SU-DHL-6 (cell line): Measurements from ENCODE around the gene NTN5.

Experiments
- H2AFZ ChIP-seq: fragments of 200-600 bp; sonication (generic); 2 replicates; pipeline ENCODE4 v1.6.1; 2014; ENCODE audit warnings: low read depth, mild to moderate bottlenecking, moderate library complexity, mixed read lengths, antibody characterized with exemption, low read length; ENCODE audit not compliant: severe bottlenecking
- H3F3A ChIP-seq: fragments of 200-600 bp; shearing (Covaris generic); 2 replicates; pipeline ENCODE4 v1.6.0; 2016; ENCODE audit warnings: antibody characterized with exemption, mild to moderate bottlenecking; ENCODE audit not compliant: insufficient read depth
- H3K27ac ChIP-seq: fragments of 200-600 bp; sonication (generic); 2 replicates; pipeline ENCODE4 v1.5.1; 2016; ENCODE audit warnings: low read depth, mild to moderate bottlenecking, low read length, moderate library complexity, mixed read lengths
- H3K27me3 ChIP-seq: fragments of 200-600 bp; sonication (generic), shearing (Covaris generic); 2 replicates; pipeline ENCODE4 v1.6.0; 2014; ENCODE audit warnings: mild to moderate bottlenecking, low read length
- H3K36me3 ChIP-seq: fragments of 200-600 bp; sonication (generic); 2 replicates; pipeline ENCODE4 v1.6.1; 2014; ENCODE audit warnings: mild to moderate bottlenecking, low read length, mixed read lengths
- H3K4me2 ChIP-seq: fragments of 300-600, 200-600 bp; shearing (Covaris generic), sonication (generic); 2 replicates; pipeline ENCODE4 v1.6.0; 2014; ENCODE audit warnings: low read length, low read depth, mild to moderate bottlenecking; ENCODE audit not compliant: poor library complexity, severe bottlenecking
- H3K4me3 ChIP-seq: fragments of 200-600 bp; sonication (generic); 2 replicates; pipeline ENCODE4 v1.5.1; 2014; ENCODE audit warnings: antibody characterized with exemption, low read length, mild to moderate bottlenecking, mixed read lengths; ENCODE audit not compliant: insufficient read depth, poor library complexity, severe bottlenecking
- H3K79me2 ChIP-seq: fragments of 200-600 bp; sonication (generic); 2 replicates; pipeline ENCODE4 v1.6.1; 2014; ENCODE audit warnings: mild to moderate bottlenecking, low read length, moderate library complexity; ENCODE audit not compliant: insufficient read depth
- H3K9ac ChIP-seq: fragments of 200-600 bp; sonication (generic); 2 replicates; pipeline ENCODE4 v1.7.0; 2014; ENCODE audit warnings: mild to moderate bottlenecking, low read length
- H3K9me2 ChIP-seq: fragments of 200-600 bp; sonication (generic); replicated peaks from 2 replicates; pipeline ENCODE4 v1.6.1; 2014; ENCODE audit warnings: low read length; ENCODE audit not compliant: insufficient read depth
- H3K9me3 ChIP-seq: fragments of 200-600 bp; sonication (generic); 2 replicates; pipeline ENCODE4 v1.6.1; 2014; ENCODE audit warnings: low read length, mixed read lengths; ENCODE audit not compliant: insufficient read depth
- H4K20me1 ChIP-seq: fragments of 200-600 bp; sonication (generic); 2 replicates; pipeline ENCODE4 v1.6.1; 2014; ENCODE audit warnings: low read depth, mild to moderate bottlenecking, antibody characterized with exemption, low read length, moderate library complexity, mixed read lengths
- EZH2phosphoT487 ChIP-seq: fragments of 200-600 bp; sonication (generic), shearing (Covaris generic); conservative IDR thresholded peaks from 2 replicates; pipeline ENCODE4 v1.6.1; 2018; ENCODE audit warnings: mild to moderate bottlenecking, antibody characterized with exemption, low read length, moderate library complexity, mixed read lengths
- TF ChIP-seq, protein P1 (sequence below): fragments of 200-600 bp; sonication (generic); IDR thresholded peaks from one replicate; pipeline ENCODE4 v1.5.1; 2017; ENCODE audit warnings: antibody characterized with exemption, mild to moderate bottlenecking, low read length, moderate library complexity; ENCODE audit not compliant: insufficient read depth, poor library complexity, severe bottlenecking

The NTN5 gene

DNA sequence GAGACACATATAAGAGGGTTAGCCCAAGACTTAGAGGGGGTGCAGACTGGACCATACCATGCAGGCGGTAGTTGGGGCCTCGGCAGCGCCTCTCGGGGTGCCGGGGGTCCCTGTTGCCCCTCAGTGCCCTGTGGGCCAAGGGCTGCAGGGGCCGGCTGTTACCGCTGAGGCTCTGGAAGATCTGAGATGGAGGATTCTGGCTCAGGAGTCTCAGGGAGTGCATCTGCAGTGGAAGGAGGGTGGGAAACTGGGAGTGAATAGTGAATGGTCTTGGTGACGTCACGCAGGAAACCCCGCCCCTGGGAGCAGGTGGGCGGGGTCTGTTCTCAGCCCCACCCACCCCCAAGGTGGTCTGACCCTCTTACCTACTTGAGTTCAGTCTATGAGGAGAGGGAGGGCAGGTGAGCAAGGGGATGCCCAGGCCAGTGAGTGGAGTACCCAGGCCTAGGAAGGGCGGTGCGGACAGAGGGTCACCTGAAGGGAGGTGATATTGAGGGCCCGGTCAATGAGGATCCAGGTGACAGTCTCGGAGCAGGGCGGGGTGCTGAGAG lies 33.9 kb downstream of the NTN5 start:
- Histone ChIP-seq H3K4me2 (peak overlapping the region; percentile 72), H3K9me3 (no peaks in the 10 kb centered on the region), H3F3A (peaks cover 12% of the 10 kb centered on the region), H3K9ac (no peak overlapping the region), H3K27me3 (no peaks in the 10 kb centered on the region), H4K20me1 (no peaks in the 10 kb centered on the region), H3K79me2 (no peaks in the 10 kb centered on the region), H3K9me2 (no peaks in the 10 kb centered on the region), H3K27ac (no peak overlapping the region), H3K4me3 (no peak overlapping the region), H2AFZ (no peak overlapping the region), H3K36me3 (no peaks in the 10 kb centered on the region)
- TF ChIP-seq, protein P1, sequence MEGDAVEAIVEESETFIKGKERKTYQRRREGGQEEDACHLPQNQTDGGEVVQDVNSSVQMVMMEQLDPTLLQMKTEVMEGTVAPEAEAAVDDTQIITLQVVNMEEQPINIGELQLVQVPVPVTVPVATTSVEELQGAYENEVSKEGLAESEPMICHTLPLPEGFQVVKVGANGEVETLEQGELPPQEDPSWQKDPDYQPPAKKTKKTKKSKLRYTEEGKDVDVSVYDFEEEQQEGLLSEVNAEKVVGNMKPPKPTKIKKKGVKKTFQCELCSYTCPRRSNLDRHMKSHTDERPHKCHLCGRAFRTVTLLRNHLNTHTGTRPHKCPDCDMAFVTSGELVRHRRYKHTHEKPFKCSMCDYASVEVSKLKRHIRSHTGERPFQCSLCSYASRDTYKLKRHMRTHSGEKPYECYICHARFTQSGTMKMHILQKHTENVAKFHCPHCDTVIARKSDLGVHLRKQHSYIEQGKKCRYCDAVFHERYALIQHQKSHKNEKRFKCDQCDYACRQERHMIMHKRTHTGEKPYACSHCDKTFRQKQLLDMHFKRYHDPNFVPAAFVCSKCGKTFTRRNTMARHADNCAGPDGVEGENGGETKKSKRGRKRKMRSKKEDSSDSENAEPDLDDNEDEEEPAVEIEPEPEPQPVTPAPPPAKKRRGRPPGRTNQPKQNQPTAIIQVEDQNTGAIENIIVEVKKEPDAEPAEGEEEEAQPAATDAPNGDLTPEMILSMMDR, result no peak
- no peak for TF ChIP-seq EZH2phosphoT487

- Histone ChIP-seq H3K27ac (peak overlapping the region; percentile 89), H2AFZ (peak overlapping the region; percentile 7), H3F3A (peaks cover 19% of the 10 kb centered on the region), H3K79me2 (no peaks in the 10 kb centered on the region), H3K27me3 (no peaks in the 10 kb centered on the region), H4K20me1 (no peaks in the 10 kb centered on the region), H3K9ac (peak overlapping the region; percentile 62), H3K36me3 (no peaks in the 10 kb centered on the region), H3K4me2 (peak overlapping the region; percentile 72), H3K9me2 (no peaks in the 10 kb centered on the region), H3K9me3 (no peaks in the 10 kb centered on the region), H3K4me3 (peak overlapping the region; percentile 54)
- TF ChIP-seq, protein P1, result peak; percentile 17
- no peak for TF ChIP-seq EZH2phosphoT487
These were observed 34.6 kb downstream of the NTN5 start for GRCh38 chr19:48637948-48638830.

DNA sequence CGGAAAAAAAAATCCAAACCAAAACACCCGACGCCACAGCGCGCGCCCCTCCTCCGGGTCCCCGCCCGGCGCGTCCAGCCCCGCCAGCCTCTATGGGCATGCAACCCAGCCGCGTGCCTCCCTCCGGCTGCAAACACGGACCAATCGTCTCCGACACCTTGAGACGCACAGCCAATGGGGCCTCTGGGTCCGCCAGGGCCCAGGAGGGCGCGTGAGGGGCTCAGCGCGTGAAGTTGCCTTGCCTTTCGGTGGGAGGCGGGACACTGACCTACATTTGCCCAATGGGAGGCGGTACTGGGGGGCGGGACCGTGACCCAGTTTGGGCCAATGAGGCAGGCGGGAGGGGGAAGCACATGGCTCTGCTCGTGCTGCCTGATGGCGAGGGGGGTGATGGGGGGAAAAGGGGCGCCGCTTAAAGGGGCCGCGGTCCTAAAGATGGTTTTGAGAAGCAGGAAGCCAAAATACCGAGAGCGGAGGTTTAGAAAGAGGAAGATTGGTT lies 35.3 kb downstream of the NTN5 start:
- Histone ChIP-seq H3K36me3 (no peaks in the 10 kb centered on the region), H3K79me2 (no peaks in the 10 kb centered on the region), H3K9me3 (no peaks in the 10 kb centered on the region), H2AFZ (peak overlapping the region; percentile 7), H3K27ac (peak overlapping the region; percentile 89), H3K9ac (peak overlapping the region; percentile 62), H3F3A (peaks cover 21% of the 10 kb centered on the region), H4K20me1 (no peaks in the 10 kb centered on the region), H3K27me3 (no peaks in the 10 kb centered on the region), H3K9me2 (no peaks in the 10 kb centered on the region), H3K4me2 (peak overlapping the region; percentile 89), H3K4me3 (peak overlapping the region; percentile 54)
- no peak for TF ChIP-seq EZH2phosphoT487
- TF ChIP-seq, protein P1, result no peak
